GM15510 (cell line): Measurements from ENCODE around the gene AKT3.

Source experiments
- POLR2A ChIP-seq: IDR thresholded peaks from 3 replicates; pipeline ENCODE4 v1.6.1; 2011; ENCODE audit warnings: borderline replicate concordance; ENCODE audit not compliant: insufficient read length; ENCODE audit errors: extremely low read depth

The AKT3 gene

DNA sequence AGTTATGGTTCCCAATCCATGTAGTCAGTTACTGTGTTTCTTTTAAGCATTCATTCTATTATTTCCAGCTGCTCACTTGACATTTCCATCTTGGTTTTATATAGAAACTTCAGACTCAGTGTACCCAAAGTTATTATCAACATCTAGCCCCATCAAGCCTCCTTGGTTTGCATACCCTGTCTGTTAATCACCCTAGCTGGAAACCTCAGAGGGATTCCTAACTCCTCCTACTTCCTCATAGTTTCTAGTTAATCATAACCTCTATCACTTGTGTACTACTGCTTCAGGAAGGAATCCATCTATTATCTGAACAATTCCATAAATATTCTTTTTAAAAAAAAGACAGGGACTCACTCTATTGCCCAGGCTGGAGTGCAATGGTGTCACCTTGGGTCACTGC, 300.9 kb downstream of the AKT3 start:
- no peak for TF ChIP-seq POLR2A

DNA sequence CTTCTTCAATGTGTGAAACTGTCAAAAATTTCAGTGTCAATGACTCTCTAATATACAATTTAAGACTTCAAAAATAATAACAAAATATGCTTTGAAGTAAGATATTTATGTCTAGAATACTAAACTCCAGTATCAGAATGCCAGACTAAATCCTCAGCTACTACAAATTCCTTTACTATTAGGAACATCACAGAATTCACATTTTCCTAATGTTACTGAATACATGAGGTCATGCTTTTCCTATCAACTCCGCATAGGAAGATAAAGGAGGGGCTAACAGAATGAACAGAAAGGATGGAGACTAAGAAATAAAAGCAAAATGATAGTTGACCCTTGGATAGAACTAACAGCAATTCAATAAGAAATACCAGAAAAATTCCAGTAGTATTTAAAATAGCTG, 301.5 kb downstream of the AKT3 start:
- no peak for TF ChIP-seq POLR2A

DNA sequence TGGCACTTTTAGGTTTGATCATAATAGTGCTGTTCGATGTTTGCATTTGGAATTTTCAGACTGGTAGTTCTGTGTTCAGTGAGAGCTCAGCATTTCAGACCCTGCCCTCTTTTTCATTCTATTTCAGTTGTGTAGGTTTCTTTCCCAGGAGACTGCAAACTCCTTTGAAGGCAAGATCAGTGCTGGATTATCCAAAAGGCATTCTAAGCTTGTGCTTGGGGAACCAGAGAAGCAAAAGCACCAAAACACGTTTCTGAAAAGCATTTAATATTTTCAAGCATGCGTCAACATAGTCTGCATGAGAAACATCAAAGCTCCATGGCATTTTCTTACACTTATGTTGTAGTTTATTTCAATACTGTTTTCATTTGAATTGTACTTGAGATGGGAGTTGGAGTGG, 302.2 kb downstream of the AKT3 start:
- no peak for TF ChIP-seq POLR2A

DNA sequence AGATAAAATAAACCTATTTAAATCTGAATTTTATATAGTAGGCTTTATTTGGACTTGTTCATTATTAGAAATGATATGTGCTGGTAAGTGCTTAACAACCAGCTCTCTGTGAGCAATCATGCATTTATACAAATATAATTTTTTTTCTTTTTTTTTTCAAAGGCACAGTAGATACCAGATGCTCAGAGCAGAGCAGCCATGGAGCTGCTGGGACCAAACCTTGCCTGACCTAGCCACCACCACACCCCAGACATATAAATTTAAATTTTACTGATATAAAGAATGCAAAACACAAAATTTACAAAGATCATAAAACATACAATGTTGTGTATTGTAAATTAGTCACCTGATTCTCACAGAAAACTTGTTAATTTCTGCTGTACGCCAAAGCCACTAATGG, 303.6 kb downstream of the AKT3 start:
- TF ChIP-seq POLR2A = no peak

DNA sequence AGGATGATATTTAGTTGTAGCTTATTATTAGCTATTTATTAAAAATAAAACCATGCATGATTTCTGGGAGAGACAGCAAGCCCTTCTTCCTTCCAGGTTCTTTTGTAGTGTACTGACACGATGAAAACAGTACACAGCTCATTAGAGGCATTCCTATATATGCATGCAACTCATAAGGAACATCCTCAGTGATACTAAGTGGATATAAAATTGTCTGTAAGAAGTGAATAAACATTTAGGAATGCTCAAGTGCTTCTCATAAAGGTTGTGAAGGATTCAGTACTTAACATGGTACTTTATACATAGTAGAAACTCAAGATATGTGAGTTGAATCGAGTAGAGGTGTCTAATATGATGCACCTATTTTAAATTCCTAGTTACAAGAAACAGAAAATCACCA, 306.5 kb downstream of the AKT3 start:
- TF ChIP-seq POLR2A = no peak

DNA sequence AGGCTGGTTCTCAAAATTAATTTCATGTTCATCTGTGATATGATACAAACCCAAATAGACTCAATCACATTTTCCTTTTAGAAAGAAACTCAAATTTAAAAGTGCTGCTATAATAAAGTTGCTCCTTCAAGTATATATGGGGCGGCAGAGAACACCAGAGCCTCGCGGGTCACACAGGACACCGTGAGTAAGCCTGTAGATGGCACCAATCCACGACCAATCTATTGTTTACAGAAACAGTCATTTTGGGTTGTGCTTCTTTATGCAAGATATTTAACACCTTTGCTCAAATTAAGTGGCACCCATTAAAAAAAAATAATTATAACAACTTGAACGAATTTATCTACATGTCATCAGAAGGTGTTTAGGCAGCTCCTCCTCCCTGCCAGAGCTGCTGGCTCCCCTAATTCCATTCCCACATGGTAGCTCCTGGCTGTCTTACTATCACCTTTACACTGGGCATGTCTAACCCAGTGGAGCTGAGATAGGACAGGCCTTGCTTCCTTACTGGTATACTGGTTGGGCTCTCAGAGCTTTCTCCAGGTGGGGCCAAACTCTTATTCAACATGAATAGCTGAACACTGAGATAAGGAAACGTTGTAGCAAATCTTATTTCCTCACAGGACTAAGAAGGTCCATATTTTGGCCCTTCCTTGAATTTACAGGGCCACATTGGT, 307.2 kb downstream of the AKT3 start:
- no peak for TF ChIP-seq POLR2A

DNA sequence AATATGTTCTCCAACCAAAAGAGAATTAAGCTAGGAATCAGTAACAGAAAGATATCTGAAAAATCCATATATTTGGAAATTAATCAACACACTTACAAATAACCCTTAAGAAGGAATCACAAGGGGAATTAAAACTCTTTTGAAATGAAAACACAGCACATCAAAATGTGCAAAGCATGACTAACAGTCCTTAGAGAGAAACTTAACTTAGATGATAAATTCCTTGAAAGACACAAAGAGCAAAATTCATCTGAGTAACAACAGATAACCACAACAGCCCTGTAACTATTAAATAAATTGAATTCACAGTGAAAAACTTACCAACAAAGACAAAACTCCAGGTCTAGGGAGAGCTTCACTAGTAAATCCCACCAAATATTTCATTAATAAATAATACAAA, 310.4 kb downstream of the AKT3 start:
- TF ChIP-seq POLR2A = no peak

DNA sequence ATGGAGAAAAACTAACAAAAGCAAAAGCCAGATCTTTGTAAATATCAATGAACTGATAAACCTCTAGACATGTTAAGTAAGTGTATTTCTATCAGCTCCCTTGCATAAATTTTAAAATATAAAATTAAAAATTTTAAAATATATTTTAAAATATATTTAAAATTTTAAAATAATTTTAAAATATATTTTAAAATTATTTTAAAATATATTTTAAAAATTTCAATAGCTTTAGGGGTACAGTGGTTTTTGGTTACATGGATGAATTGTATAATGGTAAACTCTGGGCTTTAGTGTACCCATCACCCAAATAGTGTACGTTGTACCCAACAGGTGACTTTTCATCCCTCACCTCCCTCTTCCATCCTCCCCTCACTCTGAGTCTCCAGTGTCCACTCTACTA, 315.0 kb downstream of the AKT3 start:
- TF ChIP-seq POLR2A = no peak

DNA sequence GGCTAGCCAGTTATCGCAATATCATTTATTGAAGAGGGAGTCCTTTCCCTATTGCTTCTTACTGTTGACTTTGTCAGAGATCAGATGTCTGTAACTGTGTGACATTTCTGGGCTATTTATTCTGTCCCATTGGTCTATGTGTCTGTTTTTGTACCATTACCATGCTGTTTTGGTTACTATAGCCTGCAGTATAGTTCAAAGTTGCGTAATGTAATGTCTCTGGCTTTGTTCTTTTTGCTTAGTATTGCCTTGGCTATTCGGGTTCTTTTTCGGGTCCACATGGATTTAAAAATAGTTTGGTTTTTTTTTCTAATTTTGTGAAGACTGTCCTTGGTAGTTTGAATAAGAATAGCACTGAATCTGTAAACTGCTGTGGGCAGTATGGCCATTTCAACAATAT, 320.5 kb downstream of the AKT3 start:
- TF ChIP-seq POLR2A = no peak

DNA sequence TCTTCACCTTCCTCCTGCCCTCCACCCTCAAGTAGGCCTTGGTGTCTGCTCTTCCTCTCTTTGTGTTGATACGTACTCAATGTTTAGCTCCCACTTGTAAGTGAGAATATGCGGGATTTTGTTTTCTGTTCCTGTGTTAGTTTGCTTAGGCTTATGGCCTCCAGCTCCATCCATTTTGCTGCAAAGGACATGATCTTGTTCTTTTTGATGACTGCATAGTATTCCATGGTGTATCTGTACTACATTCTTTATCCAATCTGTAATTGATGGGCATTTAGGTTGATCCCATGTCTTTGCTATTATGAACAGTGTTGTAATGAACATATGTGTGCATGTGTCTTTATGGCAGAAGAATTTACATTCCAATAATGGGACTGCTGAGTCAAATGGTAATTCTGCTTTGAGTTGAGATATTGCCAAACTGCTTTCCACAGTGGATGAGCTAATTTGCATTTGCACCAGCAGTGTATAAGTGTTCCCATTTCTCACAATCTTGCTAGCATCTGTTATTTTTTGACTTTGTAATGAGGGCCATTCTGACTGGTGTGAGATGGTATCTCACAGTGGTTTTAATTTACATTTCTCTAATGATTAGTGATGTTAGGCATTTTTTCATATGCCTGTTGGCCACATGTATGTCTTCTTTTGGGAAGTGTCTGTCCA, 321.5 kb downstream of the AKT3 start:
- TF ChIP-seq POLR2A = no peak

DNA sequence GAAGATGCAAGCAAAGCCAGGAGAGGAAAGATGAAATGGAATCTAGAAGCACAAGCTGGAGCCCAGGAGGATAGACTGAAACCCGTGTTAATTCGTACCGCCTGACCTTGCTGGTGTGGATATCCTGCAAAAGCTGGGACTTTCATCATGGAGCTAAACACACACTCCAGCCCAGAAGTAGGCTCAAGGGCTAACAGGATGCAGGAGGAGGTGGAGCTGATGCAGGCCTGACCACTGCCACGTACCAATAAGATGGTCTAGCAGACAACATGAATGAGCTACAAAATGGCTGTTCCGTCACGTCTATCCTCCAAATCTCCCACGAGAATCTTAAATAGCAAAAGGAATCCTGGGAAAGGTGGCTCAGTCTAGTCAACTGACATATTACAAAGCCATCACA, 323.9 kb downstream of the AKT3 start:
- no peak for TF ChIP-seq POLR2A

DNA sequence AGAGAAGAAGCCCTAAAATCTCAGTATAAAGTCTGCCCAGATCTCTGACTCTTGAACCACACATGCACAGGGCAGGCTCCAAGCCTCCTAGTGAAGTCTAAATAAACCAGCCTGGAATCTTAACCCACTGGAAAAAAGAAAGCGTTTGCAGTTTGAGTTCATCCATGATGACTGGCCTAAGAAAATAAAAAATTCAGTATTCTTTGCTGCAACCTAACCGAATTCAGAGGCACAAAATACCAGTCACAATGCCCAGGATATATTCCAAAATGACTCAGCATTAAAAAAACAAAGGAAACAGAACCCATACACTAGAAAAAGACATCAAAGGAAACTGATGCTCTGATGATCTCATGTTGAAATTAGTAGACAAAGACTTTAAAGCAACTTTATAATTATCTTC, 325.0 kb downstream of the AKT3 start:
- no peak for TF ChIP-seq POLR2A

DNA sequence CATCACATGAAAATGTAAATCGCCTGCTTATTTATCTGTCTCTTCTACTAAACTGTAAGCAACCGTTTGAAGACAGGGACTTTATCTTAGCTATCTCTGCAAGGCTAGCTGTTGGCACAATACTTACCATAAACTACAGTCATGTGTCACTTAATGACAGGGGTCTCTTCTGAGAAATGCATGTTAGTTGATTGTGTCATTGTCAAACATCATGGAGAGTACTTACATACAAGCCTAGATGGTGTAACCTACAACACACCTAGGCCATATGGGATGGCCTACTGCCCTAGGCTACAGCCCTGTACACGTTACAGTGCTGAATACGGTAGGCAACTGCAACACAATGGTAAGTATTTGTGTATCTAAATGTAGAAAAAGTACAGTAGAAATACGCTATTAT, 326.3 kb downstream of the AKT3 start:
- TF ChIP-seq POLR2A = no peak

DNA sequence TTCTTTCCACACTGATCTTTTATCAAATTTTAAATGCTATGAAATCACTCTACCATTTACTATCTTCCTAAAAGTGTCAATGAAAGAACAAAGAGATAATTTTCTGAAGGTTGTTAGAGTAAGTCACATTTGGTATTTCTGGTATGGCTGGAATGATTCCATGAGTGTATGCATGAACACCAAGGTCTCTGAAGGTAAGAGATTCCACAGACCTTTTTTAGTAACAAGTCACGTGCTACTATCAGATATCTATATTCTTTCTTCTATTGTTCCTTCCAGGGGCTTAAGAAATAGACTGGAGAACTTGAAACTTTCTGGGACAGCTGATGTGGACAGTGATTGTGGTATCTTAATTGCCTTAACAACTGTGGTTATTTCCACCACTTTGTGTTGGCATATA, 329.2 kb downstream of the AKT3 start:
- TF ChIP-seq POLR2A = no peak

DNA sequence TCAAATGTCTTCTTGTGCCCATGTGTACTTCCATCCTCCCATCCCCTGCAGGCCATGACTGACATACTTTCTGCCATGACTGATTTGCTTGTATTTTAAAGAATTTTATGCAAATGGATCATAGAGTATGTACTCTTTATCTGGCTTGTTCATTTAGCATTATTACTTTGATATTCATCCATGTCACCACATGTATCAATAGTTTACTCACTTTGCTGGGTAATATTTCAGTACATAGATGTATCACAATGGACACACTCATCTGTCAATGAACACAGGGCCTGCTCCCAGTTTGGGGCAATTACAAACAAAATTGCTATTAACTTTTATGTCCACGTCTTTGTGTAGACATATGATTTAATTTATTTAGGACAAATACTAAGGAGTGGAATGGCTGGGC, 335.1 kb downstream of the AKT3 start:
- no peak for TF ChIP-seq POLR2A

DNA sequence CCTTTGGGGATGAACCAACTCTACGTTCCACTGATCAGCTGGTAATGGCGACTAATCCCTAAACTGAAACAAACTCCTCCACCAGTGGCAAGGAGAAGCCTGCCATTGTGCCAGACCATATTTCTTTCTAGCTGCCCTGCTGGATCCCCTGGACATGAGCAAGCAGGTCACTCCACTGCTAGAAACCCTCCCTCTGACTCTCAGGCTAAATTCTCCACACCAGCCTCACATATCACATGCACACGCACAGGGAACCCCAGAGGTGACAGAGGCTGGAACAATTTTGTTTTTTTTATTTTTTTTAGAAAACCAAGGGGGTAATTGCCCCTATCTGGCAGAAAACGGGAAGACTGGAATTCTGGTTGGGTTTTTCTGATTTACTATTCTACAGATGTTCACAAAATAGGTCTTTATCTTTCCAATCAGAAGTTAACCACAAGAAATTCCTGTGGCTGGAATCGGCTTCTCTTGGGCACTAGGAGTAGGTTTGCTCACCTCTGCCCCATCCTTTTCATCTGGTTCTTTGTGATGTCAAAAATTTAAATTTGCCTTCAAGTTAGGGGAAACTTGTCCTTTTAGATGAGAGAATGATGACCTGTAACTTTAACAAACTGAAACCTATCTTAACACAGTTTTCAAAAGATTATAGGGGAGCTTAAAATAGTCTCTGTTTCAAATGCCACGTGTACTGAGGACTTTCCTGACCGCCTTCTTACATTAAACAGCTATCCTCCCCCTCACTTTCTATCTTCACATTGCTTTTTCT, 336.1 kb downstream of the AKT3 start:
- TF ChIP-seq POLR2A = no peak
